ENCODE measurements around the gene NCOR1.

- no peak for TF ChIP-seq BACH2 (CRISPR knock-in tag; IDR thresholded peaks at IDR 0.05; ENCODE audit: borderline replicate concordance)
- TF ChIP-seq SNAI2 (CRISPR knock-in tag; IDR thresholded peaks at IDR 0.05) = no peak
- TF ChIP-seq ZNF8 (CRISPR knock-in tag; IDR thresholded peaks at IDR 0.05) = no peak
- no peak for TF ChIP-seq ZFP3 (CRISPR knock-in tag; IDR thresholded peaks at IDR 0.05)
- TF ChIP-seq TCF4 (CRISPR knock-in tag; IDR thresholded peaks at IDR 0.05; ENCODE audit: borderline replicate concordance) = no peak
These were observed 74.5 kb downstream of the NCOR1 start for GRCh38 chr17:16140854-16141253.

Measured in SK-N-SH treated with all-trans-retinoic acid at 6 μM for 48 hours (cell line).